H7 (cell line): ENCODE measurements around the gene CHST9. TPM values are rescaled to one million over a fixed set of nuclear protein-coding genes. Genes with fewer than 3 reads are reported as not detected.
A peak's percentile ranks its signal among the peaks of the same experiment; 100 is the strongest.
"Not testable (repeated sequence)": the region's sequence is repeated elsewhere in the genome, so short reads cannot be mapped to it uniquely, and the experiment has no call there.

Experiments
- DNase-seq: peaks from one replicate; pipeline ENCODE4 v3.0.0; 2012
- H3K27me3 ChIP-seq: 2 replicates; pipeline ENCODE4 v1.6.0; 2011; ENCODE audit warnings: mild to moderate bottlenecking, low read length; ENCODE audit not compliant: control insufficient read depth, insufficient read depth
- H3K36me3 ChIP-seq: replicated peaks from 2 replicates; pipeline ENCODE4 v1.5.1; 2011; ENCODE audit warnings: low read length; ENCODE audit not compliant: control insufficient read depth, insufficient read depth
- H3K4me3 ChIP-seq: 2 replicates; pipeline ENCODE4 v1.5.1; 2011; ENCODE audit warnings: low read depth, mild to moderate bottlenecking, control low read depth, low read length, moderate library complexity; ENCODE audit not compliant: insufficient read depth
- total RNA-seq: library from RNA; depleted of rRNA; stranded (reverse); fragments of >200 nt; shearing (Covaris generic); gene quantifications from 2 replicates; pipeline ENCODE4 v1.2.3, GENCODE V29; 2014

Gene CHST9
- total RNA-seq, 1 experiment from 2014 or later, result 2.7 TPM

DNA sequence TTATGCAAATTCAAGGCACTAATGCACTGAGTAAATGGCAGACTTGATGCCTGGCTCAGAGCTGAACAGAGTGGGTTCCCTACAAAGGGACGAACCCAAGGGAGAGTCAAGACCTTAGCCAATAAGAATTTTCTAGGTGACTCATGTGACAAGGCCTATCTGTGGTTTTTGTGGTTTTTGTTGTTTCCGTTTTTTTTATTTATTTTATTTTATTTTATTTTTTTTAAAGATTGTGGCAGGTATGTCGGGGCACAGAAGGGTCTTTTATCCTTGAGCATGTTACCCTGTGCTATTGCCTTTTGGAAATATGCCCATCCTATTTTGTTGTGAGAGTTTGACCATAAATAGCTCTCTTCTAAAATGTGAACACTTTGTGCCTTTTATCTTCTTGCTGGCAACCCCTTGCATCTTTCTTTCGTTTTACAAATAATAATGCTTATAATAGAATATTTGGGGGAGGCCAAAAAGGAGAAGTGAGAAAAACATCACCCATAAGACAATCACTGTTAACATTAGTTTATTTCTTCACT, 206.2 kb downstream of the CHST9 start:
- H3K27me3 ChIP-seq, result no peaks in the 10 kb centered on the region
- no peaks in the 10 kb centered on the region for H3K36me3 ChIP-seq
- H3K4me3 ChIP-seq, result no peak overlapping the region
- no peak for DNase-seq

DNA sequence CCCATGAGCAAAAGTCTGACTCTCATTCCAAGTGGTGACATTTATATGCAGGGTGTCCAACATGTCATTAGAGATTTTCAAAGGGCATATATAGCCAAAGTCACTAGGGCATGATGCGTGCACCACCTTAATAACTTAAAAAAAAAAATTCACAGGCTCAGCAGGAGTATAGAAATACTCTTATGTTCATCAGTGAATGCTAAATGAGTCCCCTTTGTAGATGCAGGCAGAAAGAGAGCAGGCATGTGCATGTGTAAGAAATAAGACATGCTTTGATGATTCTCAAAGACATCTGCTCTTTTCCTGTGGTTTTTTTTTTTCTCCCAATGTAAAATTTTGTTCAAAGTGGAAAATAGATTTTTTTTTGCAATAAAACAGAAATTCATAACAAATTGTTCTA, 207.3 kb downstream of the CHST9 start:
- Histone ChIP-seq H3K4me3 (no peak overlapping the region), H3K27me3 (no peaks in the 10 kb centered on the region), H3K36me3 (no peaks in the 10 kb centered on the region)
- no peak for DNase-seq

DNA sequence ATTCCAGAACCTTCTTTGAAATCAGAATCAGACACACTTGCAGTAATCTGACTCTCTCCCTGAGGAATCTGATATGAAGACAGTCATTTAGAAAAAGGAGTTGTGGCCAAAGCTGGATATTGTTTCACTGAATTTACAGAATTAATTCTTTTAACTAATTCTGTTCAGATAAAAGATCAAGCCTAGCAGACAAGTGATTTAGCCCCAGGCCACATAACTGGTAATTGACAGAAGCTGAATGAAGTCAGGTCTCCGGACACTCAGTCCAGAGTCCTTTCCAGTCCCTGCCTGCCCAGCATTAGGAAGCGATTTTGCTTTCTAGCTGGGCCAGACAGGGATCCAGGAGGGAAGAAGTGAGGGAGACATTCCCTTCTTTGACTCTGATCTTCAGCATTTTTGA, 208.9 kb downstream of the CHST9 start:
- Histone ChIP-seq H3K36me3 (no peaks in the 10 kb centered on the region), H3K4me3 (no peak overlapping the region), H3K27me3 (no peaks in the 10 kb centered on the region)
- DNase-seq, result no peak

DNA sequence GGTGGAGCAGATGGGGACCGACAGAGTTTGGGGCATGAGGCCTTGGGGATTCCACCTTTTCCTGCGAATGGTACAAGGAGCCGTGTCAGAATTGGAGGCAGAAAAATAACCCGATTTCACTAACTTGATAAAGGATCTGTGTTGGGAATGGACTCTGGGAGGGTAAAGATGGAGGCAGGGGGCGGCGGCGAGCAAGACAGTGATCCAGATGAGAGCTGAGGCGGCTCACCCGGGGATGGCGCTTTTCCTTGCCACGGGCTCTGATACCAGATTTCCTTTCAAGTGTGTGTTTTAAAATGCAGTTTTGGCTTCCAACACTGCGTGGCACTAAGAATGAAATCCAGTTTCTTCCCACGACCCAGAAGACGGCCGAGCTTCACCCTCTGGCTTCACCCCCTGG, 212.6 kb downstream of the CHST9 start:
- DNase-seq, result not testable (repeated sequence)

DNA sequence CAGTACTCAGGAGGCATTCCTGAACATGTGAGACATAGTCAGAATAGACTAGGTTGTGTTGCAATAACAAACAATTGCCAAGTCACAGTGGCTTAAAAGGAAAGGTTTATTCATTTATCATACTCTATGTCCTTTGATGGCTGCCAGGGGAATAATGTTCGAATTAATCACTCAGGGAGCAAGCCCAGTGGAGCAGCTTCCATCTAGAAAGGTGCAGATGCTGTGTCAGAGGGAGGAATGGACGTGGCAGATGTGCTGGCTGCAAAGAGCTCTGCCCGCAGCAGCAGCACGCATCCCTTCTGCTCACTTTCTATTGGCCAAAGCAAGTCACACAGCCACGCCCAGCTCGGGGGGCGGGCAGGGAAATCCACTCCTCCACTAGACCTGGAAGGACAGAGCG, 213.7 kb downstream of the CHST9 start:
- no peaks in the 10 kb centered on the region for H3K36me3 ChIP-seq
- H3K4me3 ChIP-seq, result no peak overlapping the region
- no peaks in the 10 kb centered on the region for H3K27me3 ChIP-seq
- DNase-seq, result peak; percentile 7

More for the DNA sequence above, 212.6 kb downstream of the CHST9 start:
- H3K27me3 ChIP-seq, H3K36me3 ChIP-seq, H3K4me3 ChIP-seq: not testable (repeated sequence)

DNA sequence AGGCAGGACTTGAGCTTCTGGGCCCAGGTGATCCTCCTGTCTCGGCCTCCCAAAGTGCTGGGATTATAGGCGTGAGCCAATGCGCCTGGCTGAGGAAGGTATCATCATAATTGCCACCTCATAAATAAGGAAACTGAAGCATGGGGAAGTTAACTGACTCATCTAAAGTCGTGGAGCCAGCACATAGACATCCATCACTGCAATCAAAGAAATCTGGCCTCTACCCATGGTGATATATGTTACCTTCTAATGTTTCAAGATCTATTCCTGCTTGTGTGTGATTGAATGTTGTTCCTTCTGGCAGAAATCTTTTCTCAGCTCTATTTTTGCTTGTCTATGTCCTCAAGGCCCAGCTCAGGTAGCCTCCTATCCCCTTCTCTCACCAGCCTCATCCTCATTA, 214.5 kb downstream of the CHST9 start:
- DNase-seq, result no peak
- Histone ChIP-seq H3K4me3 (no peak overlapping the region), H3K36me3 (no peaks in the 10 kb centered on the region), H3K27me3 (no peaks in the 10 kb centered on the region)

DNA sequence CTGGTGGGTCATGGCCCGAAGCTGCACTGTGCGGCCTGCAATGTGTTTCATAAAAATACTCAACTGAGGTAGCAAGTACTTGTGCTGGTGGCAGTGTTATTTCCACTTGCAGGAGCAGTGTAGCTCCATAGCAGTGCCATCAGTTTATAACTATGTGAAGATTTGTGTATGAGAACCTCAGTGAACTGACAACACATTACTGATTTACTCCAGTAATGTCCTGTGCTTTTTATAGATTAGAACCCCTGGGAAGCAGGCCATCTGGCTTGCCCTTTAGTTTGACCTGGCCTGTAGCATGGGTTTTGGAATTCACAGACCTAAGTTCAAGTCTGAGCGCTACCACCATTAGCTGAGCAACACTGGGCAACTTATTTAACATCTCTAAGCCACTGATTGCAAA, 219.9 kb downstream of the CHST9 start:
- Histone ChIP-seq H3K4me3 (no peak overlapping the region), H3K27me3 (no peaks in the 10 kb centered on the region), H3K36me3 (no peaks in the 10 kb centered on the region)
- DNase-seq, result no peak

DNA sequence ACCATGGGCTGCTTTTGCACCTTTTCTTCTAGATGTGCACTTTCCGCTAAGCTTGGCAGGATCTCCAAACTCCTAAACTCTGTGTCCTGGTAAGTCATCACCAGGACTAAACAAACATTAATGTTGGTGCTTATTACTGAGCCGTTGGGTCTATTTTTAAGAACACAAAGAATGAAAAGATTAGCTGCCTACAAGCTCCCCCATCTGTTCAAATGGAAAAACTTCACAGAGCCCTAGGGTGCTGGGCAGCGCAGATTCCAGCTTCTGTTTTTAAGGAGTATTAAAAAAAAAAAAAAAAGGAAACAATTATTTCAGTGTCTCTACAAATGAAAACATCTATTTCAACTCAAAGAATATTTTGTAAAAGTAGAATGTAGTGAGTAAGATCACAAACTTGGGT, 221.8 kb downstream of the CHST9 start:
- no peak for DNase-seq
- H3K4me3 ChIP-seq, result no peak overlapping the region
- no peaks in the 10 kb centered on the region for H3K36me3 ChIP-seq
- no peaks in the 10 kb centered on the region for H3K27me3 ChIP-seq

DNA sequence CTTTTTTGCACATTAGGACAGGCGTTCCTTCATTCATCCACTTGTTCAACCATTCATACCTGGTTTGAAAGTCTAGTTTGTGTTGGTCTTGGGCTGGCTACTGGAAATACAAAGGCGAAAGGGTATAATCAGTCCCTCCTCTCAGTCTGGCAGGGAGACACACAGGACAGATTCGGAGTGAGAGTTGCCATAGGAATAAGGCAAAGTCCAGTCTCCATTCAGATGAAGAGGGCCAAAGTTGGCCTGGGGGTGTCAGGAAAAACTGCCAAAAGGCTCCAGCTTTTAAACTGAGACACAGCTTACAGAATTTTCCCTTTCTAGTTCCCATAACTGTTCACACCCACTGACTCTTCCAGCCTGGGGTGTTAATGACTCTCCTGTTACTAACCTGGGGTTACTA, 223.3 kb downstream of the CHST9 start:
- Histone ChIP-seq H3K27me3 (no peaks in the 10 kb centered on the region), H3K4me3 (no peak overlapping the region), H3K36me3 (no peaks in the 10 kb centered on the region)
- DNase-seq, result no peak

DNA sequence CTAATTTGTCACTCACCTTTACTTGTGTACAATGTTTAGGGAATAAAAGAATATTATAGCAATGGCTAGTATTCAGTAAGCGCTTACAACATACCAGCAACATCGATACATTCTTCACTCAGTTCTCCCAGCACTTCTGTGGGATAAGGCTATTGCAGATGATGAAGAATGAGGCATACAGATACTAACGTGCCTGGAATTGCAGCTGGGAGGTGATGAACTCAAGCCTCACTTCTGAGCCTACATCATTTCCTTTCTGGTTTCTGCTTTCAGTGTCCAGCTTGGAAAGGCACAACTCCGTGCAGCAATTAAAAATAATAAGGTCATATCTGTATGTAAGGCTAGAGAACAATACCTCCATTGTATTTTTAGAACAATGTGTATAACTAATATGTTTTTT, 224.2 kb downstream of the CHST9 start:
- Histone ChIP-seq H3K36me3 (no peaks in the 10 kb centered on the region), H3K4me3 (no peak overlapping the region), H3K27me3 (no peaks in the 10 kb centered on the region)
- no peak for DNase-seq

DNA sequence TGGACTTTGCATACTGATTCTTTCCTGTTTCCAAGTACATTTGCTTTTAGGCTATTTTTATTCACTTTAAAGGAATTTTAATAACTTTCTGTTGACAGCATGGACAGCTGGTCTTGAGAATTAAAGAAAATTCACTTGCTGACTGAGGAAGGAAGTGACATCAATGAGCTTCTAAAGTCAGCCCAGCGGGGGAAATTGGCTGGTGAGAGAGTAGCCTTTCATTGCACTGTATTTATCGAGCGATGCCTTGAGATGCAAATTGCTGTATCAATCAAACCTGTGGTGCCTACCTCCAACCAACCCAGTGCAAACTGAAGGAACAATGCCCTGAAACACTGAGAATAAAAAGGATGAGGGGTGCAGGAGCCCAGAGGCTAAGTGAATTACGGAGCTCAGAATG, 228.2 kb downstream of the CHST9 start:
- Histone ChIP-seq H3K36me3 (no peaks in the 10 kb centered on the region), H3K4me3 (no peak overlapping the region), H3K27me3 (no peaks in the 10 kb centered on the region)
- peak; percentile 62 for DNase-seq

DNA sequence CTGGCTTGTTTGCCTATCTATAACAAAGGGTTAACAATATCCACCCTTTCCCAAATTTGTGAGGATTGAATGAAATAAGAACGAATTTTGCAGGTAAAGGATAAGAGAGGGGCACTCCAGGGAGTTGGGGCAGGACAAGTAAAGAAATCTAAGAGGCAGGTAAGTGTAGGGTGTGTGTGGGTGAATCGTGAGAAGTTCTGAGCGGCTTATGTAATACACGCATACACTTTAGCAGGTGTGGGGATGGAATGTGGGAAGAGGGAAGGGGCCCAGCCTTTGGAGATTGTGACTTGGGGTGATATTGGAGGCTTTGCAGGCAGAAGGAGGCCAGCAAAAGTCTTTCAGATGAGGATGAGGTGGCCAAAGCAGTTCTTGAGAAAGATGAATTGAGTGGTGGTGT, 236.4 kb downstream of the CHST9 start:
- DNase-seq, result no peak
- Histone ChIP-seq H3K27me3 (no peaks in the 10 kb centered on the region), H3K4me3 (no peak overlapping the region), H3K36me3 (no peaks in the 10 kb centered on the region)

DNA sequence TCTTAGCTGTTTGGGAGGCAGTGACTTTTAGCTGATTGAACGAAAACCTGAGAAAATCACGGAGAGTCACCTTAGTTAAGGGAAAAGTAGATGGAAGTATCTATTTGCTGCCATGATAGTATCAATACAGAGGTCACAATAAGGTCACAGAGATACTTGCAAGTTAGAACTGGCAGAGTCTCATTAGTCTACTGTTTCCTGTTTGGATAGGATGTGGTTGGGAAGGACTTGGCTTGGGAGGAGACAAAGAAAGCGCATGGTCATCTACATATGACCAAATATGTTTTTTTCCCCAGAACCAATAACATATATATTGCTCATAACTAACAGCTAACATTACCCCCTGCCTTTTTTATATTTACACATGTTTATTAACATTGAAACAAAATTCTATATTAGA, 241.2 kb downstream of the CHST9 start:
- H3K27me3 ChIP-seq, result no peaks in the 10 kb centered on the region
- no peaks in the 10 kb centered on the region for H3K36me3 ChIP-seq
- H3K4me3 ChIP-seq, result no peak overlapping the region
- DNase-seq, result no peak

DNA sequence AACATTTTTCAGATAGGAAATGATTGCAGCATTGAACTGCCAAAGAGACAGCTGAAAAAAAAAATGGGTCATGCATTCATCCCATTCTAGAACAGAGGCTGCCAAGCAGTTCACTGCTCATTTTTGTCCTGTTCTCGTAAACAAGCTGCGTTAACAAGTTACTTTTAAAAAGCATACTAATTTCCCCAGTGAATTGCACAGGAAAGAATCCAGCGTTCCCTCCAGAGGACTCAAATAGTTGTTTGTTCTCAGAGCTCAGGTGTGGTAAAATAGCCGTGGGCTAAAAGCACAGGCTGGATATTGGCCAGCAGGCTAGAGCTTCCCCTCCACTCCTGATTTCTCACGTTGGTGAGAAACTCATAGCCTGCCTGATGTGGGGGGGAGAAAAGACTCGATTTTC, 243.5 kb downstream of the CHST9 start:
- Histone ChIP-seq H3K27me3 (no peaks in the 10 kb centered on the region), H3K4me3 (no peak overlapping the region)
- DNase-seq, result no peak

DNA sequence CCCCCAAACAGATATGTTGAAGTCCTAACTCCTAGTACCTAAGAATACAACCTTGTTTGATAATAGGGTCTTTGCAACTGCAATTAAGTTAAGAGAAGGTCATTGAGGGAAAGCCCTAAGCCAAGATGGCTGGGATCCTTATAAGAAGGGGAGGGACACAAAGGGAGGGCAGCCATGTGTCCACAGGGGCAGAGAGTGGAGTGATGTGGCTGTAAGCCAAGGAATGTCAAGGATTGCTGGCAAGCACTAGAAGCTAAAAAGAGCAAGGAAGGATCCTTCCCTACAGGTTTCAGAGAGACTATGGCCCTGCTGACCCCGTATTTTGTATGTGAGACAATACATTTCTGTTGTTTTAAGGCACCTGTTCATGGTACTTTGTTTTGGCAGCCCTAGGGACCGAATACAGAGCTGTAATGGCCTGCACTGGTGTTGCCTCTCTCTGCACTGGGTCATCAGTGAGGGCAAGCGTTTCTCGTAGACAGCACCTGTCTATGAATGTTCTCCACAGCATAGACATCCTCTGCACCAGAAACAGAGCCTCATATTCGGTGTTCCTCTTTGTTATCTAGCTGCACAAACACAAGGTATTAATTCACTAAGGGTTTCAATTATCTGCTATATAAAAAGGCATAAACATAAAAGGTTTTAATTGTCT, 244.2 kb downstream of the CHST9 start:
- no peaks in the 10 kb centered on the region for H3K36me3 ChIP-seq
- DNase-seq, result no peak
- H3K4me3 ChIP-seq, result no peak overlapping the region
- H3K27me3 ChIP-seq, result no peaks in the 10 kb centered on the region

More for the DNA sequence above, 243.5 kb downstream of the CHST9 start:
- no peaks in the 10 kb centered on the region for H3K36me3 ChIP-seq

DNA sequence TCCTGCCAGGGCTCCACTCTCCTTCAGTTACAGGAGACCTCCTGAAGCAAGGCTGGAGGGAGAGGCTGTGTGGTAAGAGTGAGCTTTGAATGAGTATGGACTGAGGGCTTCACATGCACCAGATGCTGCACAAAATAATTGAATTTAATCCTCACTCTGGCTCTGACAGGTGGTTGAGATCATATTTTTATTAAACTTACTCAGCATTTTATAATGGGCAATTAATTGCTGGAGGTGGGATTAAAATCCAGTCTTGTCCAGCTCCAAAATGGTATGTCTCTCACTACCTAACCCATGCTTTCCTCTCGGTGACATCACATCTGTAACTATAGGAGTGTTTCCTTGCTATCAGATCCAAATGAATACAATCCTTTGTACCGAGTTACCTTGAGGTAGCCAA, 253.4 kb downstream of the CHST9 start:
- Histone ChIP-seq H3K36me3 (no peaks in the 10 kb centered on the region), H3K4me3 (no peak overlapping the region), H3K27me3 (no peaks in the 10 kb centered on the region)
- DNase-seq, result no peak
